ENCODE data around the gene CCDC92.
"Not testable (repeated sequence)": the region's sequence is repeated elsewhere in the genome, so short reads cannot be mapped to it uniquely, and the experiment has no call there.

CCDC92 gene

DNA sequence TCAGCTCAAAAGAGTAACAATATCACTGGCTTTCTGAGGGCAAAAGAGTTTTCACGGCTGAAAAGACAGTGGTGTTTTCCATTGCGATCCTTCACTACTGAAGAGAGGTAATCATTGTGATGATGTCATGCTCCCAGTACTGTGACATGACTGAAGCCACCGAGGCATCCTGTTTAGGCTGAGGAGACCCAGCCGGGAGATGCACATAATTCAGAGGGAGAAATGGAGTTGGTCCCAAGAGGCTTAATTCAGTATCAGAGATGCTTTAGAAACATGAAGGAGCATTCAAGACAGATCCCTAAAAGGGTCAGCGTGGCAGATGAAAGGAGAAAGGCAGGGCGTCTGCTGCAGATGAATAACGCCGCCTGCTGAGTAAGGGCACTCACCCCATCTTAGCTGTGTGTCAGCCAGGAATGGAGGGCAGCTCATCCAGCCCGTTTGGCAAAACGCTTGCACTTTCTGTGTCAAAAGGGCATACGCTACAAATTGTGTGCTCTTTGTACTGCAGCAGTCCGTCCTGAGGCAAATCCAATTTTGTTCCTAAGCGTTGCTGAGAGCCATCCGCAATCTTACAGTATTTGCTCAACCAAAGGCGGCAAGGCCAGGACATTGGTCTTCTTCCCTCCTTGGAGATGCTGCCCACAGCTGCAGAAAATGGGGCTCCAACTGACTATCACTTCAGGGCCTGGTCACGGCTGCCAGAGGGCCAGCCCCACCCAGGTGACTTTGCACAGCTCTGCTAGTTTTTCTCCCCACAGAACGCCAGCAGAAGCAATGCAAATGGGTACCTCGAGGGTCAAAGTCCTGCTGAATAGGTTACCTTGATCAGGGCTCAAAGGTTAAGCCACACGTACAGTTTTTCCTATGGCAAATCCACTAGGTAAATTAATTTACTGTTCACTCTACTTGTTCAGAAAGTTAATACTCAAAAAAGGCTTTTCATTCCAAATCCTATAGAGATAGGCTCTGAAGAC lies 23.5 kb downstream of the CCDC92 start:
- peak in 5 of 14 donors; percentile 40 to 50 (median 43) for DNase-seq

GRCh38 chr12:123948401-123948795 lies 24.2 kb downstream of the CCDC92 start:
- peak in 9 of 14 donors; percentile 19 to 47 (median 24) for DNase-seq

DNA sequence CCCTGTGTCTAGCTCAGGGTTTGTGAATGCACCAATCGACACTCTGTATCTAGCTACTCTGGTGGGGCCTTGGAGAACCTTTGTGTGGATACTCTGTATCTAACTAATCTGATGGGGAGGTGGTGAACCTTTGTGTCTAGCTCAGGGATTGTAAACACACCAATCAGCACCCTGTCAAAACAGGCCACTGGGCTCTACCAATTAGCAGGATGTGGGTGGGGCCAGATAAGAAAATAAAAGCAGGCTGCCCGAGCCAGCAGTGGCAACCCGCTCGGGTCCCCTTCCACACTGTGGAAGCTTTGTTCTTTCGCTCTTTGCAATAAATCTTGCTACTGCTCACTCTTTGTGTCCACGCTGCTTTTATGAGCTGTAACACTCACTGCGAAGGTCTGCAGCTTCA lies 25.1 kb downstream of the CCDC92 start:
- DNase-seq = not testable (repeated sequence)

DNA sequence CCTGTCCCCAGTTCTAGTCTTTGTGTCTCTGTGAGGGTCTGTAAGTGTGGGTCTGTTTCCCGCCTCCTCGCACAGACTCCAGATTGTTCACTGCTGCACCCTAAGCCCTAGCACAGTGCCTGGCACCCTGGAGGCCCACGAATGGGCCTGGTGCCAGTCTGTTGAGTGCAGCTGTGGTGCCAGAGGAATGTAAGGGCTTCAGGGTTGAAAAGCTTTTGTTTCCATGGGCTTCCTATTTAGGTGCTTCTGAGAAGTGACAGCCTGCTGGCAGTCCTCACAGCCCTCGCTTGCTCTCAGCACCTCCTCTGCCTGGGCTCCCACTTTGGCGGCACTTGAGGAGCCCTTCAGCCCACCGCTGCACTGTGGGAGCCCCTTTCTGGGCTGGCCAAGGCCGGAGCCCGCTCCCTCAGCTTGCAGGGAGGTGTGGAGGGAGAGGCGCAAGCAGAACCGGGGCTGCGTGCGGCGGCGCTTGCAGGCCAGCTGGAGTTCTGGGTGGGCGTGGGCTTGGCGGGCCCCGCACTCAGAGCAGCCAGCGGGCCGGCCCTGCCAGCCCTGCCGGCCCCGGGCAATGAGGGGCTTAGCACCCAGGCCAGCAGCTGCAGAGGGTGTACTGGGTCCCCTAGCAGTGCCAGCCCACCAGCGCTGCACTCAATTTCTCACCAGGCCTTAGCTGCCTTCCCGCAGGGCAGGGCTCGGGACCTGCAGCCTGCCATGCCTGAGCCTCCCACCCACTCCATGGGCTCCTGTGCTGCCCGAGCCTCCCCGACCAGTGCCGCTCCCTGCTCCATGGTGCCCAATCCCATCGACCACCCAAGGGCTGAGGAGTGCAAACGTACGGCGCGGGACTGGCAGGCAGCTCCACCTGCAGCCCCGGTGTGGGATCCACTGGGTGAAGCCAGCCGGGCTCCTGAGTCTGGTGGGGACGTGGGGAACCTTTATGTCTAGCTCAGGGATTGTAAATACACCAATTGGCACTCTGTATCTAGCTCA lies 25.8 kb downstream of the CCDC92 start:
- not testable (repeated sequence) for DNase-seq

DNA sequence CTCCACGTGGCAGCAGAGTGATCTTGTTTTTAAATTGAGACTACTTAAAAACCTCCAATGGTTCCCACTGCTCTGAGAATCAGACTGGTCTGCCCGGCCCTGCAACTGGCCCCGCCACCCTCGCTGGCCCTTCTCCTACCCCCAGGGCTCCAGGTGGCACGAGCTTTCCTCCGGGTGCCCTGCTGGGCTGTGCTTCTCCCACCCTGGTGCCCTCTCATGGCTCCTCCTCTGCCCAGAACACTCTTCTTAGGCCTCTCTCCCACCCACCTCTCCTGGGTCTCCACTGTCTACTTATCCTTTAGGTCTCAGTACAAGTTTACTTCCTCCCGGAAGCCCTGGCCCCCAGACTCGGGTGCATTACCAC lies 26.5 kb downstream of the CCDC92 start:
- no peak for DNase-seq

DNA sequence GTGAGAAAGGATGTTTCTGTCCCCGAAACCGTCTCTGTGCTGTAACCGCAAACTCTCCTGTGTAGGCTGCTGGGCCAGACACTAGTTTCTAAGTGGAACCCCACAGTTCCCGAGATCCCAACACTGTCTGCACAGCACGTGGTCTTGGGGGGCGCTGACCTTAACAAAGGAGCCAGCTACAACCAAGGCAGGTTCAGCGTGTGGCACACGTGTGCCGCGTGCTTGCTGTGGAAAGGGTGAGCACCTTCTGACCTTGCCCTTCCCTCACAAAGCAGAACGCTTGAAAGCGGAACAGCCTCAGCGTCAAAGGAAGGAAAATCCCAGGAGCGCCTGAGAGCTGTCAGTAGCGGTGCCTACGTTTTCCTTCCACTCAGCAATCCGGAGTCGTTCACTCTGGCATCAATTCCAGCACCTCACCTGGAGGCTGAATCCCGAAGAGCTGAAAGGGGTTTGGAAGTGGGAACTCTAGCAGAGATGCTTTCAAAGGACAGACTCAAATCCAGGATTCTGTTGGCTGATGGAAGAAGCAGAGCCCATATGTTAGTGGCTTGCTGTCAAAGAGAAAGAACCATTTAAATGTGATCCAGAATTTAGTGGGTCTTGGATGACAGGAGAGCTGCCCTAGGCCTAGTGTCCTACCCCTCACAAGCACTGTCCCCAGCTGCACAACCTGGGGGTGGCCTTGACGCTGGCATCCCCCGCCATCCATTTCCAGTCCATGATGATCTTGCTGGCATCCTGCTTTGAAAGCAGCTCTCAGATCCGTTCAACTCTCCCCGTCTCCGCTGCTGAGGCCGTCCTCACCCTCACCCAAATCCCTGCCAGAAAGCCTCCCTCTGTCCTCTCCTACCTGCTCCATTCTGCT lies 27.1 kb downstream of the CCDC92 start:
- peak in 3 of 14 donors; percentile 27 to 62 (median 50) for DNase-seq

- no peak for DNase-seq
These were observed 27.9 kb downstream of the CCDC92 start for GRCh38 chr12:123944696-123945095.

DNA sequence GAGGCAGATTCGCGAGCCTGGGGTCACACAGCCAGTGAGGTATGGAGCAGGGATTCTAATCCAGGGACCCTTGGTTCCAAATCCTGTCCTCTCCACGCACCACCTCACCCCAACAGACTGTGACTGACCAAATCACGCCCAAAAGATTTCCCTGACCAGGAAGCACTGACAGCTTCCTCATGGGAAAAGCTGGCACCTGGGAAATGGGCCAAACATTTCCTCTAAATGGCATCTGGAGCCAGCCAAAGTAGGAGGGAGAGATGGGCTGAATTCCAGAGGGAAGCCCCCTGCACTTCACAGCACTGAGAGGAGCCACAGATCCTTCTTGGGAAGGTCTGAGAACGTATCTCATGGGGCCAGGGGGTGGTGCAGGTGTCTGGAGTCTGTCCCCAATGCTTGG lies 28.8 kb downstream of the CCDC92 start:
- DNase-seq = no peak

- DNase-seq = no peak
These were observed 29.6 kb downstream of the CCDC92 start for GRCh38 chr12:123942911-123943648.

DNA sequence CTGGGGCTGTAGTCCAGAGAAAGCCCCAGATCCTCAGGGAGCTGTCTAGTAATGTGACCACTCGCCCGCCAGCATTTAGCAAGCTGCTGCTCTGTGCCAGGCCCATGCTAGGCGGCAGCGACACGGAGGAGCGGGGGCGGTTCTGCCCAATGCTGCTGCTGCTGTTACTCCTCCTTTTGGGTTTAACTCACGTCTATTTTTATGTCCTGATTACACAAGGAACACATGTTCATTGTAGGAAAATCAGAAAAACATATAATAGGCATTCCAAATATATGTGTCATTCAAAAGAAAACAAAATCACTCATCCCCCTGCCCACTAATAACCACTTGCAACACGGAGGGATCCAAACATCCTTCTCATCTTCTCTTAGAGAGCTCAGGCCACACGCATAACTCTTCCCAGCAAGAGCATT lies 30.4 kb downstream of the CCDC92 start:
- no peak for DNase-seq

- no peak for DNase-seq
These were observed 30.9 kb downstream of the CCDC92 start for GRCh38 chr12:123941624-123942237.

GRCh38 chr12:123941000-123941399 lies 31.6 kb downstream of the CCDC92 start:
- DNase-seq = no peak

- no peak for DNase-seq
These were observed 32.0 kb downstream of the CCDC92 start for GRCh38 chr12:123940627-123940966.

- DNase-seq = no peak
These were observed 32.7 kb downstream of the CCDC92 start for GRCh38 chr12:123939716-123940626.

- peak in 2 of 14 donors; percentile 7 to 10 for DNase-seq
These were observed 33.8 kb downstream of the CCDC92 start for GRCh38 chr12:123938679-123939480.

- no peak for DNase-seq
These were observed 34.7 kb downstream of the CCDC92 start for GRCh38 chr12:123937707-123938591.

GRCh38 chr12:123936956-123937706 lies 35.5 kb downstream of the CCDC92 start:
- DNase-seq = no peak
